Putamen (tissue), 1 donor: ENCODE results near the gene NEB.
A peak's percentile ranks its signal among the peaks of the same experiment; 100 is the strongest.
"Not testable (repeated sequence)": the region's sequence is repeated elsewhere in the genome, so short reads cannot be mapped to it uniquely, and the experiment has no call there.

ENCODE experiments used
- DNase-seq: peaks from one replicate; pipeline ENCODE4 v3.0.0-alpha.2; 2016; ENCODE audit warnings: low spot score

NEB gene

DNA sequence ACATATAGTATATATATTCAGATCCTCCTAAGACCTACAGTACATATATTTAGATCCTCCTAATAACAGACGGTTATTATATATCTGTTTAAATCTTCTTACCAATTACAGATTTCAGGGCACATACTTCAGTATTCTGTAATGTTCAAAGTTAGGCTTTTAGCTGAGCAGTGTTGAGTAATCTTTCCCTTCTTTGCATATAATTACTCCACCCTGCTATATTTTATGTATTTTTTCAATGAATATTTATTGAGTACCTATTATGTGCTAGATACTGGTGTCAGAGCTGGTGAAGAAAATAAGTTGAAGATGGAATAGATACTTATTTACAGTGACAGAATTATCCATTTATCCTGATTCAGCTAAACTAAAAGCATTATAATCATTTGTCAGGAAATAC is 84.9 kb downstream of the NEB start:
- no peak for DNase-seq

DNA sequence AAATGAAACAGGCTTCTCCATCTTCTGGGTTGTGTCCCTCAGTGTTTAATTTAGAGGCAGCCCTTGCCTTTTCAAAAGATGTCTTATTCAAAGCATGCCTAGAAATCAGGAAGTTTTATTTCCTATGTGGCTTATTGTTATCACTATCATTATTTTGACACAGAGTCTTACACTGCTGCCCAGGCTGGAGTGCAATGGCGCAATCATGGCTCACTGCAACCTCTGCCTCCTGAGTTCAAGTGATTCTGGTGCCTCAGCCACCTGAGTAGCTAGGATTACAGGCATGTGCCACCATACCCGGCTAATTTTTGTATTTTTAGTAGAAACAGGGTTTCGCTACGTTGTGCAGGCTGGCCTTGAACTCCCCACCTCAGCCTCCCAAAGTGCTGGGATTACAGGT is 87.8 kb downstream of the NEB start:
- not testable (repeated sequence) for DNase-seq

DNA sequence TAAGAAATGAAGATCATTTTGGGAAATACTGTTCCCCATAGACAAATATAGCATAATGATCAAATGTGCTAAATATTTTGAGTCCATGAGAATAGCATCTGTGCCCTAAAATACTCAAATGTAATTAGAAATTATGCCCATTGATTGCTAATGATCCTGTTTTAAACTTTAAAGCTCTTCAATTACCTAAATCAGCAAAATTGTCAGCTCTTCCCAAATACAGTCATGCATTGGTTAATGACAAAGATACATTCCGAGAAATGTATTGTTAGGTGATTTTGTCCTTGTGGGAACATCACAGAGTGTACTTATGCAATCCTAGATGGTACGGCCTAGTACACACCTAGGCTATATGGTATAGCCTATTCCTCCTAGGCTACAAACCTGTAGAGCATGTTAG is 89.7 kb downstream of the NEB start:
- DNase-seq, result no peak

DNA sequence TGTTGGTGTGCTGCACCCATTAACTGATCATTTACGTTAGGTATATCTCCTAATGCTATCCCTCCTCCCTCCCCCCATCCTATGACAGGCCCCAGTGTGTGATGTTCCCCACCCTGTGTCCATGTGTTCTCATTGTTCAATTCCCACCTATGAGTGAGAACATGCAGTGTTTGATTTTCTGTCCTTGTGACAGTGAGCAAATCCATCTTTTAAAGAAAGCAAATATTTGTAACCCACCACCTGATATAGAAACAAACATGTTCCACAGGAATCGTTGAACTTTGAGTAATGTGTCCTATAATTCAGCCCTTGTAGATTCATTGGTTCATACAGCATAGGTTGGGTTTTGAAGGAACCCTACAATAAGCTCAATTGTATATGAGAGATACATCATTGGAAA is 92.4 kb downstream of the NEB start:
- not testable (repeated sequence) for DNase-seq

DNA sequence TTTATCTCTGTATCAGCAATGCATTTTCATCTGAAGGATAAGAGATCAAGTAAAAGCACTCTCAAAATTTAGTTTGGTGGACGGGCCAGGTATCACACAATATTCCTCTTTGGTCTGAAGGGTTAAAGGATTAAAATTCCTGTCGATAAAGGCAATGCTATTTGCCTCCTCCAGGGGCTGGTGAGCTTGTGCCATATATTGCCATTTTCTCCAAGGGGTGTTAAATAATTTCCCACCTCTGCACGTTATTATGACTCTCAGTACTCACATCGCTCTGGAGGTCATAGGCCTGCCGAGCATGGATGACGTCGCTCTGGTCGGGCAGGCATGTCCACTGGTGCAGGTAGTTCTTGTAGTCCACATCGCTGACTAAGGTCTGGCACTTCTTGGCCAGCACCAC is 94.2 kb downstream of the NEB start:
- DNase-seq, result no peak

DNA sequence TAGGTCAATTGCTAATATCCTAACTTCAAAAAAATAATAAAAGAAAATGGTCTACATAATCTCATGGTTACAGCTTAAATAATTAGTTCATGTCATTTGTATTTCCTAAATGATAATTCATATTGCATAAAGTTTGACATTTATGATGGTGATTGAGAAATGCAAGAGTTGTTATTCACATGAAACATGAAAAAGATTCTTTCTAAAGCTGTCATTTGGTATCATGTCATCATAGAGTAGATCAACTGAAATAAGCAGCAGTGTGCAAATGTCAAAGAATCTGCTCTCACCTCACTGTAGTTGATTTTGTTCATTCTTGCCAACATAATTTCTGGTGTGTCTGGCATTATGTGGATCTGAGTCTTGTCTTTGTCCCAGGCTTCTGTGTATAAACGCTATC is 95.3 kb downstream of the NEB start:
- DNase-seq, result no peak

DNA sequence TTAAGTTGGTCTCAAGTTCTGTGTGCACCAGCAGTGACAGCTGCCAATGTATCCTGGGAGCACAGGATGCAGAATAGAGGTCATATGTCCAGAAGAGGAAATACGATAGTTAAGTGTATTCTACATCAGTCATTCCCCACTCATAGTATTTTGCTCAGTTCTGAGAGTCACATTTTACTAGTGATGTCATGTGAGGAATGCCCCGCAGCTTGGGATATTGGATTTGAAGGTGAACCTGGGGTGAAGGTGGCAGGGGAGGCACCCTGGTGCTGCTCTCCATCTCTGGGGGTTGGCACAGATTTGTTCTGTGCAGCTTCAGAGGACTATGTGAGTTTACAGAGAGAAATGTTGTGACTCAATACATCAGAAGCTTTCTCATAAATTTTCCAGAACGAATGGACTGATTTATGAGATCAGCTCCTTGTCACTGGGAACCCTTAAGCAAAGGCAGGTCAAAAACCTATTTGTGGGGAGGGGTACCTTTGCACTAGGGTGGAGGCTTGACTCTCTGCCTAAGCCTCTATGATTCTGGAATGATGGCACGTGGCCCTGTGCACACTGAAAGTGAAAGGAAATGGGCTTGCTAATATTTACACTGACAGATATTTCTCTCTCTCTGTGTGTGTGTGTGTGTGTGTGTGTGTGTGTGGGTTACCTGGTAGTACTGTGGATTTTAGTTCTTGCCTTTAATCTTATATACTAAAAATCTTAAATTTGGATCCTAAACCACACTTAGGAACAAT is 95.9 kb downstream of the NEB start:
- DNase-seq, result no peak

DNA sequence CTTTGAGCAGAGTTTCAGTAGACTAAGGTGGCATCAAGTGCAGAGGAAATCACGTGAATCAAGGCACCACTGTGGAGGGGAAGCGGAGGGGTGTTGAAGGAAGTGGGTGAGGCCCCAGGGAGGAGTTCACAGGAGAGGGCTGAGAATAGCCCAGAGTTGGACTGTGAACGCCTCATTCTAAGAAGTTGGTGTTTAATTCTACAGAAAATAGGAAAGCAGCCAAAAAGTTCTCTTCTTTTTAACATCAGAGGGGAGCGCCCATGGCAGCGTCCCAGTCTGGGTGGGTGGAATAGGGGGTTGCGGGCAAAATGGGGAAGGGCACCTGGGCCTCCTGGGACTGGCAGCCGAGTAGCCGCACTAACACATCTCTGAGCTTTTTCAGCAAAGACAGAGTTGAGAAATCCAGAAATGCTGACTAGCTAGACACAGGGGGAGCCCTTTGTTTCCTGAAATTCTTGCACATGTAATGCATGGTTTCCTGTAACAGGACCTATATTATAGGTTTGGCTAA is 97.0 kb downstream of the NEB start:
- no peak for DNase-seq

DNA sequence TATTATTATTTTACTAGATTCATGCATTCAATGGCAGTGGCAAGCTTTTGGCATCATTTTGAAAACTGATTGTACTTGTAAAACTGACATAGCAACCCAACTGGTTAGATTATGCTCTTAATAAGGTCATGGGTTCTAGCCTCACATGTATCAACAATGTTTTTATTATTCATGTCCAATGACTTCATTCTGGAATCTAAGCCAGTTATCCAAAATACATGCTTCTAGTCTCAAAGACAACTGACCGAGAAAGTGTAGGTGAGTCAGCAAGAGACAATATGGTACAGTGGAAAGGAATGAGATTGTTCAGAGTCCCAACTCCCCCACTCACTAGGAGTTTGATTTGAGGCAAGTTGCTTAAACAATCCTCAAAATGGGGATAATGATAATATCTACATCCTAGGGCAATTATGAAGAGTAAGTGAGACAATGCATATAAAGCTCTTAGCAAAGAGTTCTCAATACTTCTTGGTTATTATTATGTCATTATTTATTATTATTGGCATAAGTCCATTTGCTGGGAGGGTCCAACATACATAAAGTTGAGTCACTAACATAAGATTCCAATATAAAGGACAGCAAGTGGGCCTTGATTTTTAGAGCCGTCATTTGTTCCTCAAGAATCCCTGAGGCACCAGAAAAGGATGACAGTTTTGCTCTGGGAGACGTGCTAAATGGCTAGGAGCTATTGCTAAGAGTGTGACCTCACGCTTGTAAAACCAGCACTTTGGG is 99.4 kb downstream of the NEB start:
- DNase-seq, result no peak

DNA sequence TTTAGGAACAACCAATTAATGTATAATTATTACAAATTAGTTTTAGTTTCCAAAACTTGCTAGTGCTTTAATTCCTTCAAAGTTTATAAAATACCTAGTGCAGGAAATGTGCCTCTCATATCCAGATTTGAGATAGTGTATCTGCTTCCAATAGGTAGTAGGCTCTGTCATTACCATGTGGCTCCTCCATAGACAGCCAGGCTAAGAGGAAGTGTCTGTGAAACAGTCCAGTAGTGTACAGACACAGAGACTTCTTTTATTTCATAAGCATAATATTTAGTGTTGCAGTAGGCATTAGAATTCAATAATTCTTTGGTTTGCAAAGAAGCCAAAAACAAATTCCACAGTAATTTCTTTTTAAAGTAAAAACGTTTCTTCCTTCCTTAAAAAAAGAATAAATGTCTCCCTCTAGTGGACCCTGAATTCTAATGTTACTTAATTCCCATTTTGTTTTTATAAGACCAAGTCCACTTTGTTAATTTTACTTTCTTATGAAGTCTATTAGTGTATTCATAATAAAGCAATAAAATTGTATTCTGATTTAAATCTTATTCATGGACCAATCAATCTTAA is 101.2 kb downstream of the NEB start:
- DNase-seq, result no peak

DNA sequence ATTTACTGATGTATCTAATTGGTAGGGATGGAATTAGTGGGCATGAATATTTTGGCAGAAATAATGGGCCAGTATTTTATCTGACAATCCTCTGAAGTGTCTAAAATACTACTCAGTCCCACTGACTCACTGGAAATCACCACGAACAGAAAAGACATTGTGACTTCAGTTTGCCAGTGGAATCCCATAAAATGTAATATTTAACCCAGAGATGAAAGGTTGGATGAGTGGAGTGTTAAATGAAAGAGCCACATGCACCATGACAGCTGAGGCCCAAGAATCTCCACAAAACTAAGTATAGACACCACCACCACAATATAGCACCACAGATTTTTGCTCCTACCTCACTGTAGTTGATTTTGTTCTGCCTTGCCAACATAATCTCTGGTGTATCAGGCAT is 103.9 kb downstream of the NEB start:
- DNase-seq, result no peak

DNA sequence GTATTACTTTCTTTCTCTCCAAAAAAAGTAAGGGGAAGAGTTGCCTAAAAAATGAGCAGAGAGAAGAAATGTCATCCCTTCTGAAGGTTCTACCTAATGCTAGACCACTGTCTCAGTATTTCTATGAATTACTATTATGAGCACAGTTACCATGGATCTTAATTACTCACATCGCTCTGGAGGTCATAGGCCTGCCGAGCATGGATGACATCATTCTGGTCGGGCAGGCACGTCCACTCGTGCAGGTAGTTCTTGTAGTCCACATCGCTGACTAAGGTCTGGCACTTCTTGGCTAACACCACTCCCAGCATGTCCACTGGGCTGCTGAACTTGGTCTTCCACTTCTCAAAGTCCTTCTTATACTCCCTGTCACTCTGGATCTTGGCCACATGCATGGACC is 106.9 kb downstream of the NEB start:
- DNase-seq, result no peak

DNA sequence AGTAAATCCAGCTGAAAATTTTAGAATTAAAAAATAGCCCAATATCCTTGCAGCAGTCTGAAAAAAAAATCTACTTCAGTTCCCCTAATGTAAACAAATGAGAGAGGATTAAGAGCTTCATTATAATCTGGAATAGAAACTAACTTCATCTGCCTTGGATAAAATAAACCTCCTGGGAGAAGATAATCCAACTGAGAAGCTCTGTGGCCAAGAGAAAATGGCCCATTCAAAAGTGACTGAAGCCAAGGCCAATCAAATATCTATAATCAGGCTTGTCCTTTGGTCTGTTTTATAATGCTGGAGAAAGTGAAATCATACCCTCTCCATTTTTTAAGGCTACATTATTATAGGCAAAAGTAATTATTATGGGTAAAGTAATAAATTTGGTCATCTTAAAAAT is 110.0 kb downstream of the NEB start:
- no peak for DNase-seq

DNA sequence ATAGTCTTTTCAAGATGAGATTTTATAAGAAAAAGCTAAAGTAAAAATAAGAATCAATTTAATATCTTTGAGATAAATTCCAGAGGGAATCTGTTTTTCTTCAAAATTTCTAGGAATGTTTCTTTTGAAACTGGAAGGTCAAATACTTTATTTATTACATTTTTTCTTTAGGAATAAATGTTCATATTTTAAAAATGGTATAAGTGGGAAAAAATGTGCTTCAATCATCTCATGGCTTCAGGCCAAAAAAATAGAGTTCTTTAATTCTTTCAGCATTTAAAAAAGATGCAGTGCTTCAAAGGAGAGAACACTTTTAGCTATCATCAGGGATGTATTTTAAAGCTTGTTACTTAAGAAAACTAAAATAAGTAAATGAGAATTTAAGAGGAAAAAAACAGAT is 110.6 kb downstream of the NEB start:
- no peak for DNase-seq

DNA sequence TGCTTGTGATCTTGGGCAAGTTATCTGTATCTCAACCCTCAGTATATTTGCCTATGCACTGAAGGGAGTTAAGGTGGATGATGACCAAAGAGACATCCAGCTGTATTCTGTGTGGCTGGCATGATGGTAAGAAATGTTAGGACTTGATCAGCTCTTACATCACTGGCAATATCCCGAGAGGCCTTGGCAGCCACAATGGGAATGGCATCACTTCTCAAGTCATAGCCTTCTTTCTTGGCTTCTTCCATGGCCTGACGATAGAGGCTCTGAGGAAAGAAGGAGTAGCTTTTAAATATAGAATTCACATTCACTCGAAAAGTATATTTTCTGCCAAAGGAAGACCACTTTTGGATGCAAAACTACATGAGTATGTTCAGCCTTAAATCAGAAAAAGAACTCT is 113.5 kb downstream of the NEB start:
- no peak for DNase-seq

DNA sequence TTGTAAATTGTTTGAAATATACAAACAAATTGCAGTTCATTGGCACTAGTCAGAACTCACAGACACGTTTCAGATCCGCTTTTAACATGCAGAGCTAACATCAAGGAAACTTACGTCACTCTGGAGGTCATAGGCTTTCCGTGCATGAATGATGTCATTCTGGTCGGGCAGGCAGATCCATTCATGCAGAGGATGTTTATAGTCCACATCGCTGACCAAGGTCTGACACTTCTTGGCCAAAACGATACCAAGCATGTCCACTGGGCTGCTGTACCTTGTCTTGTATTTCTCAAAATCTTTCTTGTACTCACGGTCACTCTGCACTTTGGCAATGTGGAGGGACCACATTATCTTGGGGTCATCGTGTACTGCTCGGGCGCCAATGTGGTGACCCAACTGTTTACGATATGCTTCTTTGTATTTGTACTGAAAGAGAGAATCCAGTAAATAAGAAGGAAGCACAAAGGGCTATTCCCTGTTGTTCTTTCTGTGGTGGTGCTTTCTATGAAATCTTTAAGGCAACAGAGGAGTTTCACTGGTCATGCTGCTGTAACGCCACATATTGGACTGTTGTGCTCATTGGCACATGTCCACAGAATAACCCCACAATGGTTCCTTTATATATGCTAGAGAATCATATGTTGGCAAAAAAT is 114.8 kb downstream of the NEB start:
- no peak for DNase-seq

DNA sequence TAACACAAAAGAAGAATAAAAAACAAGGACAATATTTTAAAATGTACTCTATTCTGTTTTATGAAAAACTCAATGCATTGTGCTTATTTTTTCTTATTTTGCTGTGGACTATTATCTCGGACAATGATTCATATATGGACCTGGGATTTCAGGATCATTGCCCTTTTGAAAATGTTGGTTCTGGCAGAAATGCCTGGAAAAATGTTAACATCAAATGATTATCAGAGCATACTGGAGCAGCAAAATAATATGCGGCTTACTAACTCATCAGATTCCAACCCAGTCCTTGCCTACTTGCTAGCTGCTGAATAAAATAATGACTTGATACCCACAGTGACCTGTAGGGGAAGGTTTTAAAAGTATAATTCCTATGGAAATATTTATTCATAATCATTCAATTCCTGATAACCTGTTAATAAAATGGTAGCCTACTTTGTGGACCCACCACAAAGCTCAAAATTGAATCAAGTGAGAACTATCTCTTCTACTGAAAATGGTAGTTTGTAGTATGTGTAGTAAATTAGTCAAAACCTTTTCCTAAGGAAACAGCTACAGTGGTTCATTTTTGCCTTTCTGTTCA is 117.4 kb downstream of the NEB start:
- DNase-seq, result no peak

DNA sequence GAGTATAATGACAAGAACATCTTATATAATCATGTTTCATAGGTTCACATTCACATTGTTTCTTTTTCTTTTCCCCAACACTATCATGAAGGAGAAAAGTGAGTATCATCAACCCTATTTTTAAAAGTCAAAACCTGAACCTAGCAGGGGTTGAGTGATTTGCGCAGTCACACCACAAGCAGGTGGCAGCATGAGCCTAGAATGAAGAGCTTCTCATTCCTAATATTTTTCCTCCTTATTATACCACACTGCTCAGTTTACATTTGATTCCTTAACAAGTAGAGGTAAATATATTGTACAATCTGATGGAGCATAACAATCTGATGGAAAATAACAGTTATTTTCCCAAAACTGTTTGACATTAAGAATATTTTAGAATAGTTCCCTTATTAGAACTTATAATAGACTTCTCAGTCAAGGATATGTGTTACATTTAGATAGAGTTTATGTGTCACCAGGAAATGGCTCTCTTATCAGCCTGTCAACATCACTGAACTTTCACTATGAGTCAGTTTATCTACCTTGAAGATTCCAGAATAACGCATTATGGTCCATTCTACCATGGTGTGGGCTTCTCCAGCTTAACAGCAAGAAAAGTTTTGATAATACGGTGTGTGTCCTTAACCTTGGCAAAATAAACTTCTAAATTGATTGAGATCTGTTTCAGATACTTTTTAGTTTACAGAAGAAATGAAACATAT is 119.5 kb downstream of the NEB start:
- no peak for DNase-seq

DNA sequence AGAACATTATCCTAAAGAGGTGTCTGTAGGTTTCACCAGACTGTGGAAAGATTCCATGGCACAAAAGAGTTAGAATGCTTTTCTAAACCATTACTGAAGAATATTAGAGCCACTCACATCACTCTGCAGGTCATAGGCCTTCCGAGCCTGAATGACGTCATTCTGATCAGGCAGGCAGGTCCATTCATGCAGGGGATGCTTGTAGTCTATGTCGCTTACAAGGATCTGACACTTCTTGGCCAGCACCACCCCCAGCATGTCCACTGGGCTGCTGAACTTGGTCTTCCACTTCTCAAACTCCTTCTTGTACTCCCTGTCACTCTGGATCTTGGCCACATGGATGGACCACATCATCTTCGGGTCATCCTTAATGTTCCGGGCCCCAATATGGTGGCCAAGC is 120.1 kb downstream of the NEB start:
- DNase-seq, result no peak

DNA sequence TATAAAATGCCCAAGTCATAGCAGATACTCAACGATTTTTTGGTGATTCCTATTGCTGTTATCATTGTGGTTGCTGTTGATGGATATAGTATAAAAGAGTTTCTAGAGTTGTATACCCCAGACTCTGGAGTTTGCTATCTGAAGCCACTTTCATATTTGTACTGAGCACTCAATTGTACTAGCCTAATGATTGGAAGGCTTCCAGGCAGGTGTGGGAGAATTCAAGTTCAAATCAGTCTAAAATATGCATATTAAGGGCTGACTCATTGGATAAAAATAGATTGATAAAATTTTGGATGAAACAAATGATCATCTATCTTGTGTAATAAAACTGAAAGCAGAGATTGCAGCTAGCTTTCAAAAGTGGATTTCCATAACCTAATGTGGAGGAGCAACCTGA is 122.9 kb downstream of the NEB start:
- peak; percentile 62 for DNase-seq

DNA sequence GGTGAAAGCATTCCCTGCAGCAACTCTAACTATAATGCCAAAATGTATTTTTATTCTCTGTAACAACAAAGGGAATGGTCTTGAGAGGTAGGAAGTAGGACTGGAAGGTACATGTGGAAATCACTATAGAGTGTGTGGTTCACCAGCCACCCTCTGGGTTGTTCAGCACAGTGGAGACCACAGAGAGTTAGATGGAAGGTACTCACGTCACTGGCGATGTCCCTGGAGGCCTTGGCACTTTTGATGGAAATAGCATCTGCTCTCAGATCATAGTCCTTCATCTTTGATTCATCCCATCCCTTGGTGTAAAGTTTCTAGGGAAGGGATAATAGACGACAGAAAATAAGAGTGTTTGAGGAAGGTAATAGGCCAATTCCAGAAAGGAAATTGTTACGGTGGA is 124.0 kb downstream of the NEB start:
- DNase-seq, result no peak

DNA sequence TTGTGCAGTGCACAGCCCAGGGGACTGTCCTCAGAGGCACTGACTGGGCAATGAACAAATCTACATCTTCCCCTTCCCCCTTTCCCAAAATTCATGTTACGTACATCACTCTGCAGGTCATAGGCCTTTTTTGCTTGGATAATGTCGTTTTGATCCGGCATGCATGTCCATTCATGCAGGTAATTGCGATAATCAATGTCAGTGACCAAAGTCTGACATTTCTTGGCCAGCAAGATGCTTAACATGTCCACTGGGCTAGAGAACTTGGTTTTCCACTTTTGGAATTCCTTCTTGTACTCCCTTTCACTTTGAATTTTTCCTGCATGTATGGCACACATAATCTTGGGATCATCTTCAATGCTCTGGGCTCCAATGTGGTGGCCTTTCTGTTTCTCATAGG is 124.6 kb downstream of the NEB start:
- no peak for DNase-seq
